Measurements from ENCODE around the gene PLA2G4A.

DNA sequence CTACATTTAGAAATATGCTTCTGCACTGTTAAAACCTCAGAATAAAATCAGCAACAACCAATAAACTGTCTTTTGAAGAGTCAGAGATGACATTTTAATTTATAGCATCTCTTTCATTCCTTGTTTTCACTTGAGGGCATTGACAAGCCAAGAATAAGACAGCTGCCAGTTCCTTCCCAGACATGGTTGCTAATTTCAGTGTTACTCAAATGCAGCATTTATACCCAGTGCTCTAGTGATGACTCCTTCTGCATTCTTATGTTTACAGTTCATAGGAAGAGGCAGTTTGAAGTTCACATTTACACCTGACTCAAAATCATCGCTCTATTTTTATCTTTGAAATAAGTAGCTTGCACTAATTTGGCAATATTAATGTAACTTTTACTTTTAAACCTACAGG is 44.9 kb downstream of the PLA2G4A start:
- TF ChIP-seq EZH2 (IDR thresholded peaks at IDR 0.05; ENCODE audit: insufficient read depth, poor library complexity, severe bottlenecking) (no peak), EZH2phosphoT487 (IDR thresholded peaks at IDR 0.05; ENCODE audit: insufficient read depth, low read depth) (no peak)
